ENCODE results near the gene MAP3K7CL.
"Not testable (repeated sequence)": the region's sequence is repeated elsewhere in the genome, so short reads cannot be mapped to it uniquely, and the experiment has no call there.

The MAP3K7CL gene

GRCh38 chr21:29164323-29164942 lies 34.0 kb downstream of the MAP3K7CL start:
- FAIRE-seq (no peak), DNase-seq (ENCODE audit: insufficient read length, low spot score) (peak; percentile 54)

DNA sequence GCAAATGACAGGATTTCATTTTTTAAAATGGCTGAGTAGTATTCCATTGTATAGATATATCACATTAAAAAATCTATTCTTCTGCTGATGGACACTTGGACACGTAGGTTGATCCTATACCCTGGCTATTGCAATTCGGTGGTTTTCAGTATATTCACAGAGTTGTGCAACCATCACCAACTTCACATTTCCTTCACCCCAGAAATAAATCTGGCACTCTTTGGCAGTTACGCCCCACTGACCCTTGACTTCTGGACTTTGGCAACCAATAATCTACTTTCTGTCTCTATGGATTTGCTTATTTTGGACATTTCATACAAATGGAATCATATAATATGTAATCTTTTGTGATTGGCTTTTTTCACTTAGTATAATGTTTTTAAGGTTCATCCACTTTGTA lies 35.9 kb downstream of the MAP3K7CL start:
- DNase-seq (ENCODE audit: insufficient read length, low spot score) (no peak), FAIRE-seq (no peak)

DNA sequence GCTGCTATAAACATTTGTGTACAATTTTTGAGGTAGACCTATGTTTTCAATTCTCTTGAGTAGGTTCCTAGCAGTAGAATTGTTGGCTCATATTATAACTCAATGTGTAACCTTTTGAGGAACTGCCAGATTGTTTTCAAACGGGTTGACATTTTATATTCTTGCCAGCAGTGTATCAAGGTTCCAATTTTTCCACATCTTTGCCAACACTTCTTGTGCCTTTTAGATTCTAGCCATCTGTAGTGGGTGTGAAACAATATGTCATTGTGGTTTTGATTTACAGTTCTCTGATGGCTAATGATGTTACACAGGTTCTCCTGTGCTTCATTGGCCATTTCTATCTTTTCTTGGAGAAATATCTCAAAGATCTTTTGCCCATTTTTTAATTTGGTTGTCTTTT lies 36.4 kb downstream of the MAP3K7CL start:
- no peak for FAIRE-seq

DNA sequence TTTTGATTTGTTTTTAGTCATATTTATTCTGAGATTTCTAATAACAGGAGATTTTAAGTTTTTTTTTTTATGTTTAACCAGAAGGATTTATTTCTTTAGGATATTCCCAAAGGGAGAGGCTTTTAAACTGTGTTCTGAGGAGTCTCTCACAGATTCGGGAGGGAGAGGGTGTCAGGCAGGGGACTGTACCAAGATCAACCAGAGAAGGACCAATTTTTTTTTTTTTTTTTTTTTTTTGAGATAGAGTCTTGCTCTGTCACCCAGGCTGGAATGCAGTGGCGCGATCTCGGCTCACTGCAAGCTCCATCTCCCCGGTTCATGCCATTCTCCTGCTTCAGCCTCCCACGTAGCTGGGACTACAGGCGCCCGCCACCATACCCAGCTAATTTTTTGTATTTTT lies 37.0 kb downstream of the MAP3K7CL start:
- not testable (repeated sequence) for FAIRE-seq; DNase-seq (ENCODE audit: insufficient read length, low spot score)

More for the DNA sequence above, 36.4 kb downstream of the MAP3K7CL start:
- DNase-seq (ENCODE audit: insufficient read length, low spot score): no peak

DNA sequence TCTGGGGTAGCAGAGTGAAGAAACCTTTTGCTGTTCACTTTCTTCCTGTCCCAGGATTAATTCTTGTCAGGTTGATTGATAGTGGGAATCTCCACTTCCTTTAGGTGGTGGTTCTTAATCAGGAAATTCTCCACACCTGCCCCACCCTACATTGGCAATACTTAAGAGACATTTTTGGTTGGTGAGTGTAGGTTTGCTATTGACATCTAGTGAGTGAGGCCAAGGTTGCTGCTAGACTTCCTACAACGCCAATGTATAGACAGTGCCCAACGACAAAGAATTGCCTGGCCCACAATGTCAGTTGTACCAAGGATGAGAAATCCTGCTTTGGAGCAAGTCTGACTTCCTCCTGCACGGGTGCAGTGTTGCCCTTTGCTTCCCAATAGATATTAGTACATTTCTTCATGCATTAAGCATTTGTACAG lies 38.5 kb downstream of the MAP3K7CL start:
- peak; percentile 76 for FAIRE-seq
- no peak for DNase-seq (ENCODE audit: insufficient read length, low spot score)

- no peak for FAIRE-seq
- DNase-seq (ENCODE audit: insufficient read length, low spot score): no peak
Measured at GRCh38 chr21:29170944-29171343, 40.5 kb downstream of the MAP3K7CL start.

GRCh38 chr21:29172282-29172681 lies 41.8 kb downstream of the MAP3K7CL start:
- DNase-seq (ENCODE audit: insufficient read length, low spot score): no peak
- no peak for FAIRE-seq

DNA sequence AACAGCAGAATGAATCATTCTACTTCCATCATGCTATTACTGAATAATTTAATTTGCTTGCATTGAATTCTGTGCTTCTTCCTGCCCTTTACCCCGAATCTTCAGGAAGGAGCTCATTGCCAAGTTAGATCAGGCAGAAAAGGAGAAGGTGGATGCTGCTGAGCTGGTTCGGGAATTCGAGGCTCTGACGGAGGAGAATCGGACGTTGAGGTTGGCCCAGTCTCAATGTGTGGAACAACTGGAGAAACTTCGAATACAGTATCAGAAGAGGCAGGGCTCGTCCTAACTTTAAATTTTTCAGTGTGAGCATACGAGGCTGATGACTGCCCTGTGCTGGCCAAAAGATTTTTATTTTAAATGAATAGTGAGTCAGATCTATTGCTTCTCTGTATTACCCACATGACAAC lies 44.2 kb downstream of the MAP3K7CL start:
- no peak for FAIRE-seq

GRCh38 chr21:29175408-29176134 lies 45.1 kb downstream of the MAP3K7CL start:
- FAIRE-seq: no peak
- no peak for DNase-seq (ENCODE audit: insufficient read length, low spot score)

More for the DNA sequence above, 44.2 kb downstream of the MAP3K7CL start:
- DNase-seq (ENCODE audit: insufficient read length, low spot score): no peak

DNA sequence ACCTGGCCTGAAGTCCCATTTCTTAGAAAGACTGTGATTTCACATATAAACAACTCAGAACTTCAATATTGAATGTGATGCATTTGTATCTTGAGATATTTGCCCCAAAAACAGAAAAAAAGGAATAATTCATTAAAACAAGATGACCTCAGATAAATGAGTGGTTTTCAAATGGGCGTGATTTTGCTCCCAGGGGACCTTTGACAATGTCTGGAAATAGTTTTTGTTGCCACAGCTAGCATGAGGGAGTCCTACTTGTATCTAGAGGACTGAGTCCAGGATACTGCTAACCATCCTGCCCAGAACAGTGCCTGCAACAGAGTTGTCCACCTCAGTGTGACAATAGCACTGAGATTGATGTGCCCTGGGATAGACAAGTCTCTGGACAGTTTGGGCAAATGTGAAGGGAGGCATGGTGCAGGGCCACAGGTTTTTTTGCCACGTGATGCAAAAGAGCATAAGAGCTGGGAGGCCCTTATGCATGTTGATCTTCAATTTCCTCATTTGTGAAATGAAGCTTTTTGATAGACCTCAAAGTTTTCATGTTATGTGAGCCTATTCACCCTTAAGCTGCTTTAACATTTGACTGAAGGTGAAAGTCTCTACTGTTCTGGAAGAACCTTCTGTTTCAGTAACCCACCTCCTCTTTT lies 46.2 kb downstream of the MAP3K7CL start:
- no peak for FAIRE-seq
- no peak for DNase-seq (ENCODE audit: insufficient read length, low spot score)

GRCh38 chr21:29177800-29178199 lies 47.4 kb downstream of the MAP3K7CL start:
- FAIRE-seq (no peak), DNase-seq (ENCODE audit: insufficient read length, low spot score) (no peak)

- DNase-seq (ENCODE audit: insufficient read length, low spot score) (no peak), FAIRE-seq (no peak)
Measured at GRCh38 chr21:29178926-29179325, 48.5 kb downstream of the MAP3K7CL start.

DNA sequence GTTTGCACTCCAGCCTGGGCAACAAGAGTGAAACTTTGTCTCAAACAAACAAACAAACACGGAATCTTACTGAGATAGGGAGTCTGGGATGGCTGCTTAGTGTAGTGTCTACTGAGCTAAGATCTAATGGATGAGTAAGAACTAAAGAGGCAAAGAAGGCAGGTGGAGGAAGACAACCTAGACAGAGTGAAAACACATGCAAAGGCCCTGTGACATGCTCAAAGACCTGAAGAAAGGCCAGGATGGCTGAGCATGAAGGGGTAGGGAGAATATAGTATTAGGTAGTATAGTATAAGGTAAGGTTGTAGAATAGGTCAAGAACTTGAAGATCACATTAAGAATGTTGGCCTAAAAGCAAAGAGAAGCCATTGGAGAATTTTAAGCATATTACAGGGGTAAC lies 49.1 kb downstream of the MAP3K7CL start:
- DNase-seq (ENCODE audit: insufficient read length, low spot score) (no peak), FAIRE-seq (no peak)

DNA sequence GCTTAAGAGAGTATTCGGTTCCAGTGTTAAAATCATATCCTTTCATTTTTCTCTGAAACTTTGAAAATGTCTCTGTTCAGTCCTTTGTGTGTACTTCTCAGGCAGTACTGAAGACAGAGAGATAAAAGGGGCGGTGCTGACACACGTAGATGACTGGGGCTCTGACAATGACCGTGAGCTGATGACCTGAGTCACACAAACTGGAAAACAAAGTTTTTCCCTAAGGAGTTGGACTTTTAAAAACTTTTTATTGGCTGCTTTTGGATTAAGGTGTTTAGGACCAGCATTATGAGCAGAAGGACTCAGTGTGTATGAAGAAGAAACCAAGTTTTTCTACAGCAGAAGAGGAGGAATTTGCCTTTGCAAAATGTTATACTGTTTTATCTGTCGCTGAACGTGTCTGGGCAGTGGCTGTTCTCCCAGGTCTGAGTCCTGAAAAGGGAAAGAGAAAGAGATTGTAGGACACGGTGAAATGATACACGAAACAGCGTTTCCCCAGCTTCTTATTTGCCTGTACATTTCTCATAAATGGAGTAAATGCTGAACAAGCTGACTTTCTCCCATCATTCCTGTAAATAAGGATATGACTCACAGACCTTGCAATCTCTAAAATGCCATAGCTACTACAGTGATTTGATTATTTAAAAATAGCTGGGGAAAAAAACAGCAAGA lies 51.5 kb downstream of the MAP3K7CL start:
- peak; percentile 71 for DNase-seq (ENCODE audit: insufficient read length, low spot score)
- FAIRE-seq: no peak

DNA sequence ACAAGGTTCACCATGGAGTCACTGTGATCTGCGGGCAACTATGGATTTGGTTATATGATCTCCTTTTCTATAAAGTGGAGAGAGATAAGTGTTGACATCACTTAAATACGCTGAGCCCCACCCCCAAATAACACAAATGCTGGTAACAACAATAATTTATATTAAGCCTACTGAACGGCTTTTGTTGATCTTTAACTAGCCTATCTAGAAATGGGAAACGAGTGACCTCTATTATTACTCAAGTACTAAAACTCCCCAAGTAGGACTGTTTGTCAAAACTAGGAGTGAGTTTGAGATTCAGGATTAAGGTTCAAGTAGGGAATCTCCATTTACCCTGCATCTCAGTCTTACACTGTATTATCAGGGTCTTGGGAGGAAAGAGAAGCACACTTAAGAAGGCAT lies 52.2 kb downstream of the MAP3K7CL start:
- DNase-seq (ENCODE audit: insufficient read length, low spot score) (no peak), FAIRE-seq (no peak)

GRCh38 chr21:29184037-29184436 lies 53.6 kb downstream of the MAP3K7CL start:
- DNase-seq (ENCODE audit: insufficient read length, low spot score): no peak
- FAIRE-seq: no peak

DNA sequence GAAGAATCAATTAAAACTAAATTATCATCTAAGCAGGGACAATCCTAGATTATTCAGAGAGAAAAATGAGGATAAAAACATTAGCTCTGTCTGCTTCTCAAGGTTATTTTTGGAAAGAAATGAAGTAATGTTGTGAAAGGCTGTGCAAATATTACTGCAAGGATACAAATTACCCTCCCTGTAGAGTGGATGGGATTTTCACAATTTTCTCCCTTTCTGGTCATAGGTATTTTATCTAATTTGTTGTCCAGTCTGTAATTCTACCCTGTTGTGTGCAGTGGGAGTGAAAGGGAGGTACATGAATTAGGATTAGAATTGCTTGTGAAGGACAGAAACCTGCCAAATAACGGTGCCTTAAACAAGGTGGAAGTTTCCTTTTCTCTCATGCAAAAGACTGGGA lies 54.7 kb downstream of the MAP3K7CL start:
- FAIRE-seq (no peak), DNase-seq (ENCODE audit: insufficient read length, low spot score) (no peak)

- FAIRE-seq: no peak
- no peak for DNase-seq (ENCODE audit: insufficient read length, low spot score)
Measured at GRCh38 chr21:29185633-29186032, 55.2 kb downstream of the MAP3K7CL start.

DNA sequence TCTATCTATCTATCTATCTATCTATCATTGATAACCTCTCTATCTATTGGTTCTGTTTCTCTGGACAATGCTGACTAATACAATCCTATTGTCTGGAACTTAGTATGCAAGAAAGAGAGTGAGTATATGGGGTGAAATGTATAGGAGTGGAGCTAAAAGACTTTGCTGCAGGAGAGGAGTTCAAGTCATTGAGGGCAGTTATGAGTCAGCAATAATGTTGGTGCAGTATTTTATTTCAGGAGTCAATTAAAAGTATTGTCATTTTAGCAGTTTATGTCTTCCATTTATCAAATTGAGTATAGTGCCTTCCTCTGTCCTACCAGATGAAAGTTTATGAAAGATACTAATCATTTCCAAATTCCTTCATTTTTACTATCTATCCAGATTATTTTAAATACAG lies 55.8 kb downstream of the MAP3K7CL start:
- FAIRE-seq: no peak
- no peak for DNase-seq (ENCODE audit: insufficient read length, low spot score)

- no peak for FAIRE-seq
- DNase-seq (ENCODE audit: insufficient read length, low spot score): no peak
Measured at GRCh38 chr21:29187944-29188343, 57.5 kb downstream of the MAP3K7CL start.

GRCh38 chr21:29189353-29189752 lies 58.9 kb downstream of the MAP3K7CL start:
- FAIRE-seq (no peak), DNase-seq (ENCODE audit: insufficient read length, low spot score) (no peak)
